Stimulated activated CD8-positive, alpha-beta memory T cell treated with anti-CD3 and anti-CD28 coated beads, Interleukin-2, amount 100 ng/mL, for 48 hours (primary cell): ENCODE measurements around the gene TSC2.
"Not testable (repeated sequence)": the region's sequence is repeated elsewhere in the genome, so short reads cannot be mapped to it uniquely, and the experiment has no call there.

Experiments
- DNase-seq, 2 donors: peaks; one replicate each; pipeline ENCODE4 v3.0.0-alpha.2; 2020; ENCODE audit warnings: low read depth in 2 of 2

The TSC2 gene

DNA sequence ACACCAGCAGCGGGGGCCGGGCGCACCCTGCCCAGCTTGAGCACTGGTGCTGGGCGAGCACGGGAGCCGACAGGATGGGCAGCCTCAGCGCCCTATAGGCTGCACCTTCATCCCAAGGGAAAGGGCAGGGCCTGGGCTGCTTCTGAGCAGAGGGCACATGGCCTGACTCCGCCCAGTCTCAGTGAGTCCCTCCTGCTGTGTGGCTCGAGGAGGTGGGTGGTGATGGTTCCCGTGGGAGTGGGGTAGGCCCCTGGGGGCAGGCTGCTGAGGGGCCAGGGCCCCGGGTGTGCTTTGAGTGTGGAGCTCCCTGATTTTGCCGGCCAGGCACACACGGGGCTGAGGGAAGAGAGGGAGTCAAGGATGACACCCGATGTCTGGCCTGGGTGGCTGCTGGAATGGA, 37.9 kb downstream of the TSC2 start:
- DNase-seq = no peak

DNA sequence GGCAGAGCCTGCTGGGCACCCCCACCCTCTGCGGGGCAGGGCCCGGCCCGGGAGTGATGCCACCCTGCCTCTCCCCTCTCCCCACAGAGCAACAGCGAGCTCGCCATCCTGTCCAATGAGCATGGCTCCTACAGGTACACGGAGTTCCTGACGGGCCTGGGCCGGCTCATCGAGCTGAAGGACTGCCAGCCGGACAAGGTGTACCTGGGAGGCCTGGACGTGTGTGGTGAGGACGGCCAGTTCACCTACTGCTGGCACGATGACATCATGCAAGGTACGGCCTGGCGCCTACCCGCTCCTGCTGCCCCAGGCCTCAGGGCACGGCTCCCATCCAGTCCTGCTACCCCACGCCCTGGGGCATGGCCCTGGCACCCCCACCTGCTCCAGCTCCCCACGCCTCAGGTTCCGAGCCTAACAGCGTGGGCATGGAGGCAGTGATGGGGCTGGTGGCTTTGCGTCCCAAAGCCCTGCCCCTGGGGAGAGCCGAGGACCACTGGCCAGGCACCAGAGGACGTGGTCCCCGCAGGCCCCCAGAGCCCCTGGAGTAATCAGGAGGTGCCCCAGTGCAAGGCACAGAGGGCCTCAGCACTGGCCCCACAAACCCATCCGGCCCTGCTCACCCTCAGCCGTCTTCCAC, 38.4 kb downstream of the TSC2 start:
- no peak for DNase-seq

DNA sequence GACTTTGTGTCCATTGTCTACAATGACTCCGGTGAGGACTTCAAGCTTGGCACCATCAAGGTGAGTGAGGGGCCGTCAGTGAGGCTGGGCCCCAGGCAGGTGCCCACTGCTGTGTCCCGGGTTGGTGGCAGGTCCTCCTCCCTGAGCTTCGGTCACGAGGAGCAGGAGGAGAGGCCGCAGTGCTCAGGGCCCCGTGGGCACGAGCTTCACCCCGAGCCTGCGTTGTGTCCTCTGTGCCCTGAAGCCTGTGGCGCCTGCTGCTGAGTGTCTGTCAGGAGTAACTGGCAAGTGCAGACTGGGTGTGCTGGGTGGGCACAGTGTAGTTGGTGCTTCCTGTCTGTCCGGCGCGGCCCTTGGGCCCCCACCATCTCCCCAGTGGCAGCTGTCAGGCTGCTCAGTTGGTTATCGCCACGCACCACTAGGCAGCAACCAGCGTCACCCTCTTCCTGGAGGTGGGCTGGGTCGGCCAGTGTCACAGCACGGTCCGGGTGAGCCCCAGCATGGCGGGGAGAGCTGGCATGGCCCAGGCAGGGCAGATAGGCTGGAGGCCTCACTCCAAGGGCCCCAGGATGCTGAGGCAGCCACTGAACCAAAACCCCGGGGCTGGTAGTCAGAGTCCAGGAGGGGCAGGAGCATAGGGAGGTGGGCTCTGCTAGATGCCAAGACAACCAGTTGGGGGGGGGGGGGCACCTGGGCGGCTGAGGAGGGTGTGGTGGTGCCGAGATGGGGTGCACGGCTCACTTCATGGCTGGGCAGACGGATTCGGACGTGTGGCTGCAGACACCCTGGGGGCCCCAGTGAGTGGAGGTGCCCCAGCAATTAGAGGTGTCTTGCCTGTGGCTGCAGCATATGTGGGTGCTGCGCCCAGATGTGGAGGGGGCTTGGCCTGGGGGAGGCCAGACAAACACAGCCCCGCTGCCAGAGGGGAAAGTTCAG, 39.3 kb downstream of the TSC2 start:
- no peak for DNase-seq

DNA sequence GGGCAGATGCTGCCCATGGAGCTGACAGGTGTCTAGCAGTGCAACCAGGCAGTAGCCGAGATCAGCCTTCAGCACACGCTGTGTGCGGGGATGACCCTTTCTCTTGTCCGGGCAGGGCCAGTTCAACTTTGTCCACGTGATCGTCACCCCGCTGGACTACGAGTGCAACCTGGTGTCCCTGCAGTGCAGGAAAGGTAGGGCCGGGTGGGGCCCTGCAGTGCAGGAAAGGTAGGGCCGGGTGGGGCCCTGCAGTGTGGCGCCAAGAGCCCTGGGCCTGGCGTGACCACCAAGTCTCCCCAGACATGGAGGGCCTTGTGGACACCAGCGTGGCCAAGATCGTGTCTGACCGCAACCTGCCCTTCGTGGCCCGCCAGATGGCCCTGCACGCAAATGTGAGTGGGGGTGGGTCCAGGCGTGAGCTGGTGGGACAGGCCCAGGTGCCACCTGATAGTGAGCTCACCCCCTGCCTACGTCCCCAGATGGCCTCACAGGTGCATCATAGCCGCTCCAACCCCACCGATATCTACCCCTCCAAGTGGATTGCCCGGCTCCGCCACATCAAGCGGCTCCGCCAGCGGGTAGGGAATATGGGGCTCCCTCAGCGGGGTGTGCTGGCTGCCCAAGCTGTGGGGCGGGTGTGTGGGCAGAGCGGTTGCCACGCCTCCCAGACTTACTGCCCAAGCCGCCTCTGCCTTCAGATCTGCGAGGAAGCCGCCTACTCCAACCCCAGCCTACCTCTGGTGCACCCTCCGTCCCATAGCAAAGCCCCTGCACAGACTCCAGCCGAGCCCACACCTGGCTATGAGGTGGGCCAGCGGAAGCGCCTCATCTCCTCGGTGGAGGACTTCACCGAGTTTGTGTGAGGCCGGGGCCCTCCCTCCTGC, 40.2 kb downstream of the TSC2 start:
- no peak for DNase-seq

DNA sequence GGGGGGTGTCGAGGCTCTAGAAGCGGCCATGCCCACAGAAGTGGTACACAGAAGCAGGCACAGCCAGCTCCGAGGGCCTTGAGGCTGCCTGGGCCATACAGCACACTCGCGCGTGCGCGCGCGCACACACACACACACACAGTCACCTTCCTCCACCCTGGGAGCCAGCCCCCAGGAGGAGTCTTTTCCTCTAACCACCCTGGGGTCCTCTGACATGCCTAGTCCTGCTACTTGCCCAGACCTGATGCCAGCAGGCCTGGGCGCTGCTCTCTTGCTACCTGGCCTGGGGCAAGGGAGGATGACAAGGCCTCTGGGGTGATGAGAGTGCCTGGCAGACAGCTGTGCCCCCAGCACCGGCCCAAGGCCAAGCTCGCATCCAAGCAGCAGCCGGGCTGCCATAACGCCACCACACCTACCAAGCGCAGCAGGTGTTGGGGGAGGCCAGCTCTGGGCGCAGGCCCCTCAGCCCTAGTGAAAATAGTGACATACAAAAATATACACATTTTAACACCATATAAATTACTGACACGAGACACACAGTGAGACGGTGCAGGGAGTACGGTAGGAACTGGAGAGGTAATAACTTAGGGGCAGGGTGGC, 41.1 kb downstream of the TSC2 start:
- DNase-seq = no peak

DNA sequence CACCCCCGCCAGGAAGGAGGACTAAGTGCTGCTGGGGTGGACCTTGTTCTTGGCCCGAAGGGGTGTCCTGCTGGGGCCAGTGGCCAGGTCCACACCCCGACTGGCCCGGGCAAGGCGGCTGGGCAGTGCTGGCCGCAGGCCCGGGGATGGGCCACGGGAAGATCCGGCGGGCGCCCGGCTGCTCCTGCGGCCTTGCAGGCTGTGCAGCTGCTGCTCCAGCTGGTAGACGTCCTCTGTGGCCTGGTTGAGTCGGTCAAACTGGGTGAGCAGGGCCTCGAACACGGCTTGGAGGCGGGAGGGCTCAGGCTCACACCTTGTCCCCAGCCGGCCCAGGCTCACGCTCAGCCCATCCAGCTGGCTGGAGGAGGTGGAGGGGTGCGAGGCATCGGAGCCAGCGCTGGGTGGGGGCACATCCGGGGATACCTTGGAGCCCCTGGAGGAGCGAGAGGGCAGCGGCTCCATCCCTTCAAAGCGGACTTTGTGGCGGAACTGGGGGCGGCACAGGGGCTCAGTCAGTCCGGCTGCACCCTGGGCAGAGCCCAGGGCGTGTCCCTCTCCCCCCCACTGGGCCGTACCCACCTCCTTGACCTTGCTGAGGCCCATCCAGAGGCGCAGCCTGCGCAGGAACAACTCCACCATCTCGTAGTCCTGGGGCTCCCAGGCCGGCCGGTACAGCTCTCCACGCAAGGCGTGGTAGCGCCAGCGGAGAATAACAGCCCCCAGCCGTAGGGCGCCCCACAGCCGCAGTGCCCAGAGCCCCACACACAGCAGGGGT, 42.1 kb downstream of the TSC2 start:
- no peak for DNase-seq

DNA sequence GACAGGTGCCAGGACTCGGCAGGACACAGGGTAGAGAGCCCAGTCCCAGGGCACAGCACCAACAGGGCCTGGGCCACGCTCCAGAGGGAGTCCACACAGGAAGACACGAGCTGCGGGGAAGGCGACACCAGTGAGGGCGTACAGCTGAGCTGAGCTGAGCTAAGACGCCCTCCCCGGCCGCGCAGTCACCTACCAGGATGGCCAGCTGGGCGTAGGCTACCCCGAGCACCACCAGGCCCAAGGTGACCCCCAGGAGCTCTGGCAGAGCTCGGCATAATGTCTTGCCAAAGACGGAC, 42.6 kb downstream of the TSC2 start:
- DNase-seq = no peak

DNA sequence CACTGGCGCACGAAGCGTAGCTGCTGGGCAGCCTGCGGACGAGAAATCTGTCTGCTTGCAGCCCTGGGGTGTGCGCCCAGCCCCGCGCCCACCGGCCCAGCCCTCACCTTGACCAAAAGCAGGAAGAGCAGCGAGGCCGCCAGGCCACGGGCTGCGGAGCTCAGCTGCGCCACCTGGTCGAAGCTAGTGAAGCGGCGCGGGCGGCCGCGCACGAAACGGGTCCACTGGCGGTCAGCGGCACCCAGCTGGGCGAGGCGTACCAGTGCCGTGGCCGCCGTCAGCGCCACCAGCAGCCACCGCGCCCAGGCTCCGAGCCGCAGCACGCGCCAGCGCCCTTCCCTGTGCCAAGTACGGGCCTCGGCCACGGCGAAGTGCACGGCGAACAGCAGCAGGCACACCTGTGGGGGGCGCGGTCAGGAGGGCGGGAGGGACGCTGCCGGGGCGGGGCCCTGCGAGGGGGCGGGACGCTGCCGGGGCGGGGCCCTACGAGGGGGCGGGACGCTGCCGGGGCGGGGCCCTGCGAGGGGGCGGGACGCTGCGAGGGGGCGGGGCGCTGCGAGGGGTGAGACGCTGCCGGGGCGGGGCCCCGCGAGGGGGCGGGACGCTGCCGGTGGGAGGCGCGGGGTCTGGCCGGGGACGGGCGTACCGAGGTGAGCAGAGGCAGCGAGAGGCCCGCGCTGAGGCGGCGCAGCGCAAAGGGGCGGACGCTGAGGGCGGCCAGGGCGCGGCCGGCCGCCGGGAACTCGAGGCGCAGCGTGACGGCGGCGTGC, 43.2 kb downstream of the TSC2 start:
- DNase-seq = peak in 1 of 2 donors; percentile 6

DNA sequence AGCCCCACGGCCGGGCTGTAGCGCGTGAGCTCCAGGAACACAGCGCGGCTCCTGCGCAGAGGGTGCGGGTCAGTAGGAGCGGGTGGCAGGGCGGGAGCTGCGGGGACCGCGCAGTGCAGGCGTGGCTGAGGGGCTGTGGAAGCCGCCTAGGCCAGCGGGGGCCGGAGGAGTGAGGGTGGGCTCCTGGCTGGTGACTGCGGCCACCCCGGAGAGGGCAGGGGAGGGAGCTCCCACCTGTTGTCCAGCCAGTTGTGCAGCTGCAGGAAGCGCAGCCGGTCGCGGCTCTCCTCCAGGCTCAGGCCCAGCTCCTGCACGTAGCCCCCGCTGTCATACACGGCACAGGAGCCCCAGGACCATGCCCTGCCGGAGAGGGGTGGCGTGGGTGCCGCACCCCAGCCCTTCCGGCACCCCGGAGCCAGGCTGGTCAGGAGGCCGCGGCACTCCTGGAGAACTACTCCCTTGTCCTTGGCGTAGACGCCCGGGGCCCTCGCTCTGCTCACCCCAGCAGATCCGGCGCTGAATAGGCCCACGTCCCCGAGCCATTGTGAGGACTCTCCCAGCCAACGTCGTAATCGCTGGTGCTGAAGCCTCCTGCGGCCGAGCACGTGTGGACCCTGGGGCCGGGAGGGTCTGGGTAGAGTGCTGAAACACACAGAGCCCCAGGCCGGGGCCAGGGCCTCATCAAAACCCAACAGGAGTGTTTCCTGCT, 43.9 kb downstream of the TSC2 start:
- DNase-seq = no peak

- no peak for DNase-seq
Observed at GRCh38 chr16:2092256-2092620, 44.5 kb downstream of the TSC2 start.

GRCh38 chr16:2092866-2093265, 45.1 kb downstream of the TSC2 start:
- no peak for DNase-seq

DNA sequence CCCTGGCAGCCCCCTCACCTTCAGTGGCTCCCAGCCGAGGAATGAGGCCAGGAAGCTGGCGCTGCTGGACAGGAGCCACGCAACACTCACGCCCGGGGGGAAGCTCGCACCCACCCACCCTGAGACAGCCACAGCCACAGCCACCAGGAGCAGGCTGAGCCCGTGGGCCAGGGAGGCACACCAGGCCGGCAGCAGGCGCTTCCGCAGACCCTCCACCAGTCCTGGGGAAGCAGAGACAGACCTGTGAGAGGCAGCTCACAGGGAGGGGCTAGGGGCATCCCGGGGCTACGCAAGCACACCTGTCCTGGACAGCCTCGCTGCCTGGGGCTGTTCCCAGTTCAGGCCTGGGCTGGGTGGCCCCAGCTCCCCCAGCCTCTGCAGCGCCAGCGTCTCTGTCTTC, 46.0 kb downstream of the TSC2 start:
- DNase-seq = no peak

DNA sequence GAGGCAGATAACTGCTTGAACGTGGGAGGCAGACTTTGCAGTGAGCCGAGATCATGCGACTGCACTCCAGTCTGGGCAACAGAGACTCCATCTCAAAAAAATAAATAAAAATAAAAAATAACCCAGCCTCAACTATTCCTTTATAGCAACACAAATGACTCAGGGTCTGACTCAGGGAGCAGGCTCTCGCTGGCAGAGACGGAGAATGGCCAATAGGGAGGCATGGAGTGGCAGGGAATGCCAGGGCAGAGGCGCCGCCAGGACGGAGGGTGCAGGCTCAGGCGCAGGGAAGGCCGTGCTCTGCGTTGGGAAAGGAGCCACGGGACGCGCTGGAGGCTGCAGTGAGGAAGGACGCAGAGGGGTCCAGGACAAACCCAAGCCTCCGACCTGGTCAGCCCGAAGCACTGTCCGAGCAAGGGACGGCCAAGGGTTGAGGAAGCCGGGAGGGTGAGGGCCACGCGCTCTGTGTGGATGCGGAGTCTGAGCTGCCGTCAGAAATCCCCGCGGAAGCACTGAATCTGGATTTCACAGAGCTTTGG, 47.6 kb downstream of the TSC2 start:
- DNase-seq = no peak

DNA sequence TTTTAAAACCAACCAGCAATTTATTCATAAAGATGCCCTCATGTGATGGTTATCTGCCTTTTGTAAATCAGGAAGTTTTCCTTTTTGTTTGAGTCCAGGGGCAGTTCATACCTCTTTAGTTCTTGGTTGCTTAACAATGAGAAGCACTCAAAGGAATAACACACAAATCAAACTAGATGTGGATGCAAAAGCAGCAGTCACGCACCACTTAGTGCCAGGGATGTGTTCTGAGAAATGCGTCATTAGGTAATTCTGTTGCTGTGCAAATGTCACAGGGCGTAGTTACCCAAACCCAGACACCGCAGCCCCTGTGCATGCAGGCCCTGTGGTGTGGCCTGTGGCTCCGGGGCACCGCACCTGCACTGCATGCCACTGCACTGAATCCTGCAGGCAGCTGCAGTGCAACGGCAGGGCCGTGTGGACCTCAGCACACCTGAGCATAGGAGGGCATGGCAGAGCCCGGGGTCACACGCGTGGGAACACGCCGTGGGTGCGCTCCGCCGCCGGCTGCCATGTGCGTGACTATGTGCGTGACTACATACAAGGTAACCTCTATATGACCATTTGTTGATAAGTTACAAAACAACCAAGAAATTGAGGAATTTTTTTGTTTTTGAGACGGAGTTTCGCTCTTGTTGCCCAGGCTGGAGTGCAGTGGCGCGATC, 48.3 kb downstream of the TSC2 start:
- DNase-seq = no peak

GRCh38 chr16:2096853-2097595, 49.2 kb downstream of the TSC2 start:
- no peak for DNase-seq

DNA sequence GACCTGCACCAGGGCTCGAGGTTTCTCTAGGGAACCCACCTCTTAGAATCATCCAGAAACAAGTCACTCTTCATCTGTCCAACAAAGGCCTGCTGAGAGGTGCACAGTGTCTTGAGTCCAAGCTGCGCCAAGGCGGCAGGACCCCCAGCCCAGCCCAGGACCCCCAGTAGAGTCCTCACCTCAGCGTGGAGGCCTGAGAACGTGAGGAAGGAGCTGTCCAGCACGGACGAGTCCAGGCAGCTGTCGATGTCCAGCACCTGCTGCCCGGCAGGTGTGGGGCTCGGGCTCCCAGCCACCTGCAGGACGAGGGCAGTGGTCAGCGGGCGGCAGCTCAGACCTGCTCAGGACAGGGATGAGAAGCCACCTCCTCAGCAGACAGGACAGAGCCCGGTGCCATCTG, 49.9 kb downstream of the TSC2 start:
- not testable (repeated sequence) for DNase-seq

GRCh38 chr16:2101581-2101980, 53.8 kb downstream of the TSC2 start:
- DNase-seq = not testable (repeated sequence)

DNA sequence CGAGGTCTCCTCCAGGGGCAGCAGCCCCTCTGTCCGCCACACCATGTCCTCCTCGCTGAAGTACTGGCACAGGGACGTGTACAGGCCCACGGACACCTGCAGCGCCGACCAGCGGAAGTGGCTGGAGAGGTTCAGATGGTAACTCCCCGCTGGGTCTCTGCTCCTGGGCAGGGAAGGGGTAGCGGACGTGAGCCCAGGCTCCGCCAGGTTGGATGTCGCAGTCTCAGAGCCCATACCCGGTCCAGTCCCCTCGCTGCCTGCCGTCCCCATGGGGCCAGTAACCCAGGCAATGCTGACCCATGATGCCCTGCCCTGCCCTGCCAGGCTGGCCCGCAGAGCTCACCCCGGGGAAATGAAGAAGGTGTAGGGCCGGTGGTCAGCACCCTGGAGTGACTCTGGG, 54.7 kb downstream of the TSC2 start:
- no peak for DNase-seq
